ENCODE measurements around the gene FANCL. TPM values are rescaled to one million over a fixed set of nuclear protein-coding genes. Genes with fewer than 3 reads are reported as not detected.
A peak's percentile ranks its signal among the peaks of the same experiment; 100 is the strongest.

FANCL gene
- total and polyA plus RNA-seq, 9 of the 15 experiments (the other 6 are each of a cell fraction or from before 2014, with no cell fraction given): 36.7 to 120 (median 58.5) TPM

DNA sequence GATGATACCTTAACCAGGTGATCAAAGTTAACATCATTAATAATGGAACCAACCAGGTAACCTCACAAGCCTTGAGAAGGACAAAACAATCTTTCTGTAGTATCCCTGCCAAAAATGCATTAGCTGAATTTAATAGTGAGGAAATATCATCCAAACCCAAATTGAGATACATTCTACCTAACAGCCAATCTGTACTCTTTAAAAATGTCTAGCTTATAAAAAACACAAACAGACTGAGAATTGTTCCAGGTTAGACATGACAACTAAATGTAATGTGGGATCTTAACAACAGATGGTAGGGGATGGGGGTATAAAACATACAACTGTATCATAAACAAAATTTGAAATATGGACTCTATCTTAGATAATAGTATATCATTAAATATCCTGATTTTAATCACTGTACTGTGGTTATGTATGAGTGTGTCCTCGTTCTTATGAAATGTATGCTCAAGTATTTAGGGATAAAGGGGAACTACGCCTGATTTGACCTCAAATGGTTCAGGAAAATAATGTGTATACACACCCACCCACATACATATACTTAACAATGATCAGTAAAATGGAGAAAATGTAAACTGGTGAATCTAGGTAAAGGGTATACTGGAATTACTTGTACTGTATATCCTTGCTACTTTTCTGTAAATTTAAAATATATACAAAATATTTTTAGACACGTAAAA is 1.7 kb downstream of the FANCL start:
- H4K20me1 ChIP-seq (replicated peaks; ENCODE audit: control insufficient read depth, insufficient read depth, low read length): no peaks in the 10 kb centered on the region
- ATAC-seq (peak; percentile 6), FAIRE-seq (no peak), DNase-seq (ENCODE audit: extremely low read depth in 1 of 4, low spot score in 3 of 4) (no peak)
- ChIA-PET CTCF (ENCODE audit: low intra/inter-chr PET ratio) (interaction anchor here (0.6 kb wide), 1 partner anchor 11 kb away, joined by 6 read pairs; no protein-coding TSS in a partner anchor), POLR2A (no interaction called here)
- TF ChIP-seq, protein P1, sequence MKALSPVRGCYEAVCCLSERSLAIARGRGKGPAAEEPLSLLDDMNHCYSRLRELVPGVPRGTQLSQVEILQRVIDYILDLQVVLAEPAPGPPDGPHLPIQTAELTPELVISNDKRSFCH (CRISPR knock-in tag; IDR thresholded peaks at IDR 0.05): no peak
- TF ChIP-seq, protein P1 (tag; IDR thresholded peaks at IDR 0.05): no peak
- no peak for TF ChIP-seq HDAC8 (tag; IDR thresholded peaks at IDR 0.05)
- TF ChIP-seq ZNF174 (CRISPR knock-in tag; IDR thresholded peaks at IDR 0.05): no peak
- no peak for TF ChIP-seq RHOXF2B (CRISPR knock-in tag; conservative IDR thresholded peaks at IDR 0.05)
- in situ Hi-C loops (cut with MboI) (no loop called here), intact Hi-C loops (cut with micrococcal nuclease) (loop anchor here (2.0 kb wide), 1 partner anchor 193 kb away; the partner anchor contains the start of gene VRK2)
- H3K9me1 ChIP-seq (ENCODE audit: control insufficient read depth, insufficient read depth, low read length): no peaks in the 10 kb centered on the region
- no TSS peak for BruUV-seq (replicated peaks)
- H3K27me3 ChIP-seq (ENCODE audit: control insufficient read depth in 2 of 2, insufficient read depth in 2 of 2, low read length in 2 of 2): no peaks in the 10 kb centered on the region
- no peak overlapping the region for H3K27ac ChIP-seq (ENCODE audit: extremely low read depth, low read depth, low read length)
- peak overlapping the region; percentile 77; the same call in 1 of the 2 replicates for H3K4me3 ChIP-seq
- WGBS (ENCODE audit: insufficient coverage, low coverage, missing lambda C conversion rate): 2% methylated on average over 3 of the region's 3 CpGs
- H3K36me3 ChIP-seq (ENCODE audit: control insufficient read depth, insufficient read depth, low read length): no peaks in the 10 kb centered on the region; the same call in 2 of the 3 replicates
- H2AFZ ChIP-seq (ENCODE audit: low read depth, low read length): no peak overlapping the region
- peaks cover 5 to 22% of the 10 kb centered on the region in 2 experiments for H3K4me1 ChIP-seq (replicated peaks in 1 of 2; ENCODE audit: control insufficient read depth in 2 of 2, insufficient read depth in 2 of 2, low read length in 2 of 2)
- H3K79me2 ChIP-seq (ENCODE audit: control insufficient read depth, insufficient read depth, low read length): peaks cover 68% of the 10 kb centered on the region
- H3K9me3 ChIP-seq (replicated peaks; ENCODE audit: control insufficient read depth, insufficient read depth, low read depth, low read length): no peaks in the 10 kb centered on the region; the same call in 1 of the 2 replicates
- peak overlapping the region; percentile 73 for H3K4me2 ChIP-seq (ENCODE audit: insufficient read depth, low read length)
- H3K9ac ChIP-seq (ENCODE audit: insufficient read depth in 1 of 2, low read depth in 2 of 2, low read length in 2 of 2): peak overlapping the region in 1 of 2 experiments; percentile 94; a peak in 3 of 4 replicates

All from K562 (cell line).